ENCODE results near the gene UBE2E3.
"Not testable (repeated sequence)": the region's sequence is repeated elsewhere in the genome, so short reads cannot be mapped to it uniquely, and the experiment has no call there.

Gene UBE2E3

GRCh38 chr2:181037922-181038321 lies 57.5 kb downstream of the UBE2E3 start:
- DNase-seq, result peak; percentile 38

- DNase-seq, result peak; percentile 38
These were observed 58.4 kb downstream of the UBE2E3 start for GRCh38 chr2:181038796-181039195.

- DNase-seq, result not testable (repeated sequence)
These were observed 60.4 kb downstream of the UBE2E3 start for GRCh38 chr2:181040839-181041238.

GRCh38 chr2:181041661-181042060 lies 61.3 kb downstream of the UBE2E3 start:
- DNase-seq, result no peak

GRCh38 chr2:181042706-181043105 lies 62.3 kb downstream of the UBE2E3 start:
- DNase-seq, result no peak

- no peak for DNase-seq
These were observed 66.4 kb downstream of the UBE2E3 start for GRCh38 chr2:181046833-181047232.

GRCh38 chr2:181047829-181048228 lies 67.4 kb downstream of the UBE2E3 start:
- no peak for DNase-seq

- DNase-seq, result no peak
These were observed 71.6 kb downstream of the UBE2E3 start for GRCh38 chr2:181051861-181052522.

GRCh38 chr2:181052523-181052891 lies 72.1 kb downstream of the UBE2E3 start:
- DNase-seq, result no peak

GRCh38 chr2:181054256-181054655 lies 73.9 kb downstream of the UBE2E3 start:
- DNase-seq, result no peak

- no peak for DNase-seq
These were observed 74.4 kb downstream of the UBE2E3 start for GRCh38 chr2:181054843-181055242.

- DNase-seq, result peak; percentile 37
These were observed 78.2 kb downstream of the UBE2E3 start for GRCh38 chr2:181058378-181059269.

GRCh38 chr2:181063696-181064095 lies 83.3 kb downstream of the UBE2E3 start:
- no peak for DNase-seq

GRCh38 chr2:181065458-181065857 lies 85.1 kb downstream of the UBE2E3 start:
- DNase-seq, result no peak

- no peak for DNase-seq
These were observed 85.9 kb downstream of the UBE2E3 start for GRCh38 chr2:181066333-181066732.

GRCh38 chr2:181070119-181070835 lies 89.9 kb downstream of the UBE2E3 start:
- DNase-seq, result peak; percentile 66

- no peak for DNase-seq
These were observed 90.4 kb downstream of the UBE2E3 start for GRCh38 chr2:181070836-181071200.

- DNase-seq, result peak; percentile 41
These were observed 92.3 kb downstream of the UBE2E3 start for GRCh38 chr2:181072486-181073235.

- DNase-seq, result peak; percentile 68
These were observed 93.5 kb downstream of the UBE2E3 start for GRCh38 chr2:181073896-181074295.

- DNase-seq, result peak; percentile 37
These were observed 94.1 kb downstream of the UBE2E3 start for GRCh38 chr2:181074457-181074856.

GRCh38 chr2:181076658-181077057 lies 96.3 kb downstream of the UBE2E3 start:
- DNase-seq, result peak; percentile 37

GRCh38 chr2:181077128-181077709 lies 96.8 kb downstream of the UBE2E3 start:
- DNase-seq, result peak; percentile 61
